ENCODE results near the gene MEIOSIN. TPM values are rescaled to one million over a fixed set of nuclear protein-coding genes. Genes with fewer than 3 reads are reported as not detected.
"Not testable (repeated sequence)": the region's sequence is repeated elsewhere in the genome, so short reads cannot be mapped to it uniquely, and the experiment has no call there.

The MEIOSIN gene
- total RNA-seq, 4 donors from 2014 or later, result not detected

DNA sequence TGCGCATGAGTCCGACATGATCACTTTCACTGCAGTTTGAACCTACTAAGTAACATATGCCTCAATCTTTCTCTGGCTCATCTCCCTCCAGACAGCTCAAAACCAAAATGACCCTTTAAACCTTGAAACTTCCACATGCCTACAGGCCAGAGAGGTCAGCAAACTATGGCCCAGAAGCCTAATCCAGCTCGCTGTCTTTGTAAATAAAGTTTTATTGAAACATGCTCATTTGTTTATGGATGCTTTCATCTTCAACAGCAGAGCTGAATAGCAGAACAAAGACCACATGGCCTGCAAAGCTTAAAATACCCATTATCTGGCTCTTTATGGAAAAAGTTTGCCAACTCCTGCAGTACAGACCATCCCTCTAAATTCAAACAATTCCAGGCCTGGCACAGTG is 18.1 kb upstream of the MEIOSIN start:
- Histone ChIP-seq H3K27ac (peak overlapping the region in 1 of 4 donors; percentile 91), H3K27me3 (no peaks in the 10 kb centered on the region)
- TF ChIP-seq EP300 (IDR thresholded peaks at IDR 0.05) (no peak), POLR2A (IDR thresholded peaks at IDR 0.05) (no peak), POLR2AphosphoS5 (IDR thresholded peaks at IDR 0.05) (no peak), CTCF (IDR thresholded peaks at IDR 0.05) (no peak)

GRCh38 chr19:45716359-45717130 is 16.7 kb upstream of the MEIOSIN start:
- no peak for ATAC-seq
- Histone ChIP-seq H3K36me3 (peaks cover 0 to 35% of the 10 kb centered on the region in 2 donors), H3K27me3 (no peaks in the 10 kb centered on the region), H3K27ac (peak overlapping the region; percentile 80 to 93 (median 92)), H3K4me1 (peaks cover 0 to 29% (median 11%) of the 10 kb centered on the region in 3 donors), H3K4me3 (peak overlapping the region; percentile 69 to 93), H3K9me3 (no peaks in the 10 kb centered on the region)
- TF ChIP-seq POLR2AphosphoS5 (IDR thresholded peaks at IDR 0.05) (no peak), POLR2A (IDR thresholded peaks at IDR 0.05) (no peak), EP300 (IDR thresholded peaks at IDR 0.05) (no peak), CTCF (IDR thresholded peaks at IDR 0.05) (no peak)
- 0 to 3% methylated on average over 9 to 17 of the region's 24 CpGs for WGBS, 2 donors (ENCODE audit: low coverage in 1 of 2)

More for the DNA sequence above, 18.1 kb upstream of the MEIOSIN start:
- ATAC-seq, result no peak
- 75 to 79% methylated on average over 3 of the region's 3 CpGs for WGBS, 2 donors (ENCODE audit: low coverage in 1 of 2)
- Histone ChIP-seq H3K9me3 (no peaks in the 10 kb centered on the region), H3K36me3 (peaks cover 0 to 32% of the 10 kb centered on the region in 2 donors), H3K4me1 (peaks cover 0 to 40% (median 11%) of the 10 kb centered on the region in 3 donors), H3K4me3 (no peak overlapping the region)

- H3K27ac ChIP-seq, result peak overlapping the region; percentile 80 to 93 (median 92)
- peak; percentile 99 for ATAC-seq
- TF ChIP-seq EP300 (IDR thresholded peaks at IDR 0.05), result no peak
- peak in 2 of 4 experiments; percentile 32 to 47 for TF ChIP-seq CTCF (IDR thresholded peaks at IDR 0.05)
- TF ChIP-seq POLR2A (IDR thresholded peaks at IDR 0.05), result peak in 1 of 2 donors; percentile 7
- TF ChIP-seq POLR2AphosphoS5 (IDR thresholded peaks at IDR 0.05), result peak; percentile 91
- H3K36me3 ChIP-seq, result peaks cover 0 to 27% of the 10 kb centered on the region in 2 donors
- no peaks in the 10 kb centered on the region for H3K9me3 ChIP-seq
- WGBS, 2 donors (ENCODE audit: low coverage in 1 of 2), result 0% methylated on average over 1 to 20 of the region's 51 CpGs
- H3K4me3 ChIP-seq, result peak overlapping the region; percentile 69 to 93
- H3K27me3 ChIP-seq, result no peaks in the 10 kb centered on the region
- H3K4me1 ChIP-seq, result peaks cover 0 to 35% (median 11%) of the 10 kb centered on the region in 3 donors
These were observed 15.9 kb upstream of the MEIOSIN start for GRCh38 chr19:45717131-45717982.

GRCh38 chr19:45717983-45718650 is 15.1 kb upstream of the MEIOSIN start:
- H3K4me1 ChIP-seq, result peaks cover 0 to 37% (median 11%) of the 10 kb centered on the region in 3 donors
- WGBS, 2 donors (ENCODE audit: low coverage in 1 of 2), result 71 to 77% methylated on average over 4 to 8 of the region's 12 CpGs
- H3K9me3 ChIP-seq, result no peaks in the 10 kb centered on the region
- no peaks in the 10 kb centered on the region for H3K27me3 ChIP-seq
- ATAC-seq, result no peak
- peak overlapping the region; percentile 70 to 93 (median 92) for H3K27ac ChIP-seq
- peak overlapping the region; percentile 28 to 69 for H3K4me3 ChIP-seq
- H3K36me3 ChIP-seq, result peaks cover 0 to 24% of the 10 kb centered on the region in 2 donors
- TF ChIP-seq POLR2A (IDR thresholded peaks at IDR 0.05) (no peak), CTCF (IDR thresholded peaks at IDR 0.05) (no peak)

DNA sequence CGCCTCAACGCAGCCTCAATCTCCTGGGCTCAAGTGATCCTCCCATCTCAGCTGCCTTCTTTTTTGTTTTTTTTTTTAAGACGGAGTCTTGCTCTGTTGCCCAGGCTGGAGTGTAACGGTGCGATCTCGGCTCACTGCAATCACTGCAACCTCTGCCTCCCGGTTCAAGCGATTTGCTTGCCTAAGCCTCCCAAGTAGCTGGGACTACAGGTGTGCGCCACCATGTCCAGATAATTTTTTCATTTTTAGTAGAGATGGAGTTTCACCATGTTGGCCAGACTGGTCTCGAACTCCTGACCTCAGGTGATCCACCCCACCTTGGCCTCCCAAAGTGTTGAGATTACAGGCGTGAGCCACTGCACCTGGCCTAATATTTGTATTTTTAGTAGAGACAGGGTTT is 13.2 kb upstream of the MEIOSIN start:
- not testable (repeated sequence) for H3K27ac ChIP-seq, ATAC-seq, H3K4me3 ChIP-seq, H3K27me3 ChIP-seq, H3K9me3 ChIP-seq
- peaks cover 0 to 26% of the 10 kb centered on the region in 2 donors for H3K36me3 ChIP-seq
- 98 to 100% methylated on average over 7 to 10 of the region's 11 CpGs for WGBS, 2 donors (ENCODE audit: low coverage in 1 of 2)
- H3K4me1 ChIP-seq, result peaks cover 0 to 33% (median 11%) of the 10 kb centered on the region in 3 donors

GRCh38 chr19:45728683-45729082 is 4.6 kb upstream of the MEIOSIN start:
- not testable (repeated sequence) for ATAC-seq

More at GRCh38 chr19:45728683-45729082, 4.6 kb upstream of the MEIOSIN start:
- 88 to 90% methylated on average over 7 to 15 of the region's 18 CpGs for WGBS, 2 donors (ENCODE audit: low coverage in 1 of 2)
- H3K4me1 ChIP-seq, result peaks cover 0 to 33% (median 15%) of the 10 kb centered on the region in 3 donors
- H3K4me3 ChIP-seq, H3K27me3 ChIP-seq, H3K36me3 ChIP-seq, H3K27ac ChIP-seq, H3K9me3 ChIP-seq: not testable (repeated sequence)

Measured in gastroesophageal sphincter (tissue), 4 donors.